ENCODE results near the gene PPP4R1.

Gene PPP4R1

GRCh38 chr18:9581667-9582066 lies 32.7 kb downstream of the PPP4R1 start:
- DNase-seq: no peak

GRCh38 chr18:9578306-9578705 lies 36.1 kb downstream of the PPP4R1 start:
- DNase-seq: no peak

GRCh38 chr18:9577361-9577760 lies 37.0 kb downstream of the PPP4R1 start:
- no peak for DNase-seq

- peak; percentile 48 for DNase-seq
Observed at GRCh38 chr18:9575558-9575957, 38.8 kb downstream of the PPP4R1 start.

GRCh38 chr18:9574473-9575115 lies 39.8 kb downstream of the PPP4R1 start:
- DNase-seq: no peak

- no peak for DNase-seq
Observed at GRCh38 chr18:9571546-9571945, 42.8 kb downstream of the PPP4R1 start.

DNA sequence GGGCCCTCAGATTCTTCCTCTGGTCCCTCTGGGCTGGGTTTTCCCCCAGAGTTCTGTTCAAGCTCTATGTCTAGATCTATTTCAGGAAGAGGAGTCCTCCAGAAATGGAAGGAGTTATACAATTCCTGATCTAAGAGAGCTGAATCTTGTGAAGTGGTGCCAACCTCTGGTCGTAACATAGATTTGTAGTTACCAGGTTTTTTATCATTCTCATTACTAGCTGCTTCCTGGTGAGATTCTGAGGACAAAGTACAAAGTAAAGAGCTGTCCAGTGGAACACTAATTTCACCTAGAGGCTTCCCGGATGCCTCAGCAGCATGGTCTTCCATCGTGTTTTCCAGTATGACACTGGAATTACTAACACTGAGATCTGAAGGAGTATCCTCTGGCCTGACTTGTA lies 44.1 kb downstream of the PPP4R1 start:
- DNase-seq: no peak

DNA sequence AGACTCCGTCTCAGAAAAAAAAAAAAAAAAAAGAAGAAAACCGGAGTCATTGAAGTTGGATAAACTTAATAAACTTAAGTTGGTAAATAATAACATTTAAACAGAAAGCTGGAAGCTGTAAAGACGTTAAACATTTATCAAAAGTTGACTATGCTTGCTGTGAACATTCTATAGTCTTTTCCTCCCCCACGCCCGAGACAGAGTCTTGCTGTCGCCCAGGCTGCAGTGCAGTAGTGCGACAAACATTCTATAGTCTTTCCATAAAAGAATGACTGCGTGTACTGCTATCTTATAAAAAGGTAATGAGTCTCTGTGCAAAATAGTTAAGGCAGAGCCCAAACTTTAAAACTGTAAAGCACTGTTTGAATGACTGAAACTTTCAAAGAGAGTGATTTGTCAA lies 45.2 kb downstream of the PPP4R1 start:
- DNase-seq: no peak

DNA sequence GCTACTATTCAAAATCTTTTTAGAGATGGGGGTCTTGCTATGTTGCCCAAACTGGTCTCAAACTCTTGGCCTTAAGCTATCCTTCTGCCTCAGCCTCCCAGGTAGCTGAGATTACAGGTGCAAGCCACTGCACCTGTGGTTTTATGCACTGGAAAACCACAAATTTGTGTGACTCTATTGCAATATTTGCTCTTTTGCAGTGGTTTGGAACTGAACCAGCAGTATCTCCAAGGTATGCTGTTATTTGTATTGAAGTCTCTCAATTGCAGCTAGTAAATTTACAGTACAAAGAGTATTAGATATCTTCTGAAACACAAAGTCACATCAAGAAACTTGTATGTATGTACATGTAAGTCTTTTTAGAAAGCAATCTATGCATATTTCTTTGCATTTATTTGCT lies 46.2 kb downstream of the PPP4R1 start:
- DNase-seq: no peak

- DNase-seq: no peak
Observed at GRCh38 chr18:9565407-9565806, 49.0 kb downstream of the PPP4R1 start.

DNA sequence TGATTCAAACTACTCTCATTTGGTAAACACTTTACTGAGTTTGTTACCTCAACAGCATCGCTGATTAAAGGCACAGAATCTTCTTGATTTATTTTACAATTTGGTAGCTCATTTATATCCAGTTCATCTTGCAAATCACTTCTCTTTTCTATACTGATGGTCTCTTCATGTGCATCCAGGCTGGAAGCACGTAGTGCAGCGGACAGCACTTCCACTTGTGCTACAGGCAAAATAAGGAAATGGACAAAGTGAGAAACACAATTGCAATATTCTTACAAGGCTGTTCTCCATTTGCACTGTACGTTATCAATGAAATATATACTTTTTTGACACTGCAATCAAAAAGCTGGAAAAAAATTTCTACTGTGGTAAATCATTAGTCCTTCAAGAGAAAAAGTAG lies 51.0 kb downstream of the PPP4R1 start:
- no peak for DNase-seq

DNA sequence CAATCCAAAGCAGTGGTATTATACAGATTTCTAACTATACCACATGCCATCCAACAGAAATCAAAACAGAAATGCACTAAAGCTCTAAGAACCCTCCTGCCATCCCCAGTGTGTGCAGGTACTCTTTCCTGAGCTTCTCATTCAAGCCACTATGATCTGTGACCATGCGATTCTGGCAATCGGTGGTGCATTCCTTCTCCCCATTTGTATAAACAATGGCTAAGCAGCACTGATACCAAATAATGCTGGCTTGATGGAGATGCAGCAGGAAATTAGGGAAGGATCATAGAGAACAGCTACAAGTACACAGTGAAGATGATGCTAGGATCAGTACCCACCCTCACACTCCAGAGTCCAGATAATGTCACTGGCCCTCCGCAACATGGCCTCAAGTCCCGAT lies 51.8 kb downstream of the PPP4R1 start:
- no peak for DNase-seq

GRCh38 chr18:9561759-9562158 lies 52.6 kb downstream of the PPP4R1 start:
- no peak for DNase-seq

DNA sequence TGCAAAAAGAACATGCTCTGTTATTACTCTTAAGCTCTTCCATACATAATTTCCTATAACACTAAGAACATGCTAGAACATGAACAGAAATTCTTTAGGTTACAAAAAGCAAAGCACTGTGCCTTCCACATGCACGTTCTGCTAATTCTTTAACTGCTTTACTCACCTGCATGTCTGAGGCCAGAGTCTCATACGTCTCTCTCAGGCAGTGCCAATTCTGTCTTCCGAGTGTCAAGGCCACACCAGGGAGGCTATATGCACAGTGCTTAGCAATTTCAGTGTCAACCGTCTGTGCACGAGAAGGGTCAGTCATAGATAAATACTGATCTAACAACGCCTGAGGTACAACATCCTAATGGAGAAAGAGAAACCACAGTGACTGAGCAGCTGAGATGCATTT lies 55.1 kb downstream of the PPP4R1 start:
- DNase-seq: no peak

DNA sequence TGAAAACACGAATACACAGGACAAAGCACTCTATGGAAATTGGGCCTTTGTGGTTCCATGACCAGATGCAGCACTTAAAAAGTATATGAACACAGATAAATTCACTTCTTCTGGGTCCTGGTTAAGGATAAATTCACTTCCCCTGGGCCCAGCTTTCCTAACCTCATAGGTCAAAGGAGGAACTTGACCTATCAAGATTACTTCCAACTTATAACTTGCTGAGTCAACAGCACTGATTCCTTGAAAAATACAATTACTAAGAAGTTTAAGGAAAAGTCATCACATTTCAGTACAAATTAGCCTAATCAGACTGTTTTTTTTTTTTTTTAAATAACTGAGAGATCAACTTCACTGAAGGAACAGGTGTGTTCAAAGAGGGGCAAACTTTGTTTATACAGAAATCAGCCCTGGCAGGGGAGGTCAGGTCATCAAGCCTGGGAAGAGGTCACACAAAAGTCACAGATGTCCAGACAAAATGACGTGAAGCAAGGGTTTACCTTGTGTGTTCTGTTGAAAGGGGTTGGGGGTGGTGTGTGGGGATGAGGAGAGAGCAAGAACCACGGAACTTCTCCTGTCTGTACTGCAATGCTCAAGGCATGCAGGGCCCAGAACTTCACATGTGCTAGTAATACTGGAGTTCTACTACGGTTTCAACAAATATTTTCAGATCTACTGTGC lies 55.8 kb downstream of the PPP4R1 start:
- DNase-seq: no peak

GRCh38 chr18:9557250-9557943 lies 57.0 kb downstream of the PPP4R1 start:
- no peak for DNase-seq

DNA sequence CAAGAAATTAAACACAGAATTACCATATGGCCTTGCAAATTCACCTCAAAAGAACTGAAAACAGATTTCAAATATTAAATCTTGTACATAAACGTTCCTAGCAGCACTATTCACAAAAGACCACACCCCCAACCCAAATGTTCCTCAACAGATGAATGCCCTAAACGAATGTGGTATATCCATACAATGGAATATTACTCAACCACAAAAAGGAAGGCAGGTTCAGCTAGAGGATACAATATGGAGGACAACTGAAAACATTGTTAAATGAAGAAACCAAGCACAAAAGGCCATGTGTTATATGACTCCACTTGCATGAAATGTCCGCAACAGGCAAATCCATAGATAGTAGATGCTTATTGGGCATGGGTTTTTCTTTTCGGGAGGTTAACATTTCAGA lies 61.7 kb downstream of the PPP4R1 start:
- DNase-seq: no peak

DNA sequence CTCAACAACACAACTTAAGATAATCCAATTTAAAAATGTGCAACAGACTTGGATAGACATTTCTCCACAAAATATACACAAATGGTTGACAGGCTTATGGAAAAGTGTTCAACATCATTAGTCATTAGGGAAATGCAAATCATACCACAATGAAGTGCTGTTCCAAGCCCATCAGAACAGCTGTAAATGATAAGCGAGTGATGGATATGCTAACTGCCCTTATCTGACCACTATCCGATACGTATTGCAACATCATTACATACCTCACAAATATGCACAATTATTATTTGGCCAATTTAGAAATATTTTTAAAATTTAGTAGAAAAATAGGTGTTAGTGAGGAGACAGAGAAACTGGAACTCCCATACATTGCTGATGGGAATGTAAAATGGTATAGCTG lies 62.2 kb downstream of the PPP4R1 start:
- no peak for DNase-seq

DNA sequence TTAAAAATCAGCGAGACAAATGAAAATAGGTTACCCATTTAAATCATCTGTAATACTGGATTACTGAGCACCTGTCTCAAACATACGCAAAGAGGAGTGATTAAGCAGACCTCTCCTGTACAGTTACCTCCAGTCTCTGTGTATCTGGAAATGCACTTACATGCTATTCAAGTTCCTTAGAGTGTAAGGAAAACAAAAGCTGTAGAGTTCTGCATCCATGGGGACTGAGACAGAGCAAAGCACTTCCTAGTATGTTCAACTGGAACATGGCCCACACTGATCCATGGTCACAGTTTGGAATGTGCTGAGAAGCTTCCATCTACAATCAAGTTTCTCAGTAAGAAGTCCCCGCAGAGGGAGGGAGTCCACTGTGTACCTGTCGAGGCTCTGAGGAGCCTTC lies 63.9 kb downstream of the PPP4R1 start:
- DNase-seq: no peak

DNA sequence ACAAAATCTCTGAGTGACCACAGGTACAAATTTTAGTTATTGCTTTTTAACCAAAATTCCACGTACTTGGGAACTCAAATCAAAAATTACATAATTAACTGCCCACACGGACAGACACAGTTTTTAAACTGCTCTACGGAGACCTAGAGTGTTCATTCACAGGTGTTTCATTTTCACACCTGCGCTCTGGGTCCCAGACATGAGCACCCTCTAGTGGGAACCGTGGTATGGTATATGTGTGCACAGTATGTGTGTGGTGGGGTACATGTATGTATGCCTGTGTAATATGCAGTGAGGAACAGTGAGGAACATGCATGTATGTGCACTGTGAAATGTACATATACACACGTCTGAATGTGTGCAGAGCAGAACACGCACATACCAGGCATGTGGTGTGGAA lies 65.0 kb downstream of the PPP4R1 start:
- no peak for DNase-seq

- peak; percentile 84 for DNase-seq
Observed at GRCh38 chr18:9547782-9548181, 66.6 kb downstream of the PPP4R1 start.

GRCh38 chr18:9546468-9546867 lies 67.9 kb downstream of the PPP4R1 start:
- DNase-seq: no peak

- no peak for DNase-seq
Observed at GRCh38 chr18:9545029-9545428, 69.3 kb downstream of the PPP4R1 start.

GRCh38 chr18:9542924-9543323 lies 71.4 kb downstream of the PPP4R1 start:
- DNase-seq: no peak

Measured in NCI-H345 (cell line).